Ammon's horn (tissue), 1 donor: ENCODE results near the gene SCNN1A.

Experiments used
- DNase-seq: peaks from one replicate; pipeline ENCODE4 v3.0.0-alpha.2; 2016; ENCODE audit warnings: low spot score

The SCNN1A gene

GRCh38 chr12:6368906-6369525, 6.3 kb downstream of the SCNN1A start:
- DNase-seq, result no peak

- no peak for DNase-seq
Observed at GRCh38 chr12:6367969-6368892, 7.1 kb downstream of the SCNN1A start.

GRCh38 chr12:6367065-6367968, 8.0 kb downstream of the SCNN1A start:
- DNase-seq, result peak; percentile 65

GRCh38 chr12:6364044-6364374, 11.4 kb downstream of the SCNN1A start:
- no peak for DNase-seq

DNA sequence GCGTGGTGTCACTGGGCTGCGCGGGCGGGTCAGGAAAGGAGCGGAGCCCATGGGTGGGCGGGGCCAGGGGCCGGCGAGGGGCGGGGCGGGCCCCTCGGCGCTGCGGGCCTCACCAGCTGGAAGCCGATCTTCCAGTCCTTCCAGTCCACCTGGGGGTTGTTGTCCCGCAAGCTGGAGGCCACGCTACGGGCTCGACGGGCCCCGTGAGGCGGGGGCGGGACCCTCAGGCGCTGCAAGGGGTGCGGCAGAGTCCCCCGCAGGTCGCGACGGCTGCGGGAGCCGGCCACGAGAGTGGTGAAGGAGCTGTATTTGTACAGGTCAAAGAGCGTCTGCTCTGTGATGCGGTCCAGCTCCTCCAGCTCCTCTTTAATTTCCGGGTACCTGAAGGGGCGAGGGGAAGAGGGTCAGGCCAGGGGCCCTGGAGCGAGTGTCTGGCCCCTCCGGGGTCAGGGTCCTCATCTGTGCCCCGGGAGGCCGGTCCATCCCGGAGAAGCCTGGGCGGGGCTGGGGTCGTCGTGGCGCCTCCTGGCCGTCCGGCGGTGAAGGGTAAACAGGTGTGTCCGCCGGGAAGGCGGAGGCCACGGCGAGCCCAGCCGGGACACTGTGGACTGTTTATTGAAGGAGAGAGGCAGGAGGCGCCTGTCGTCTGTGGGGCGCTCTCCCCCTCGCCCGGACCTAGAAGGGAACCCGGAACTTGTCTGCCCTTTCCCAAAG, 11.9 kb downstream of the SCNN1A start:
- DNase-seq, result peak; percentile 50

DNA sequence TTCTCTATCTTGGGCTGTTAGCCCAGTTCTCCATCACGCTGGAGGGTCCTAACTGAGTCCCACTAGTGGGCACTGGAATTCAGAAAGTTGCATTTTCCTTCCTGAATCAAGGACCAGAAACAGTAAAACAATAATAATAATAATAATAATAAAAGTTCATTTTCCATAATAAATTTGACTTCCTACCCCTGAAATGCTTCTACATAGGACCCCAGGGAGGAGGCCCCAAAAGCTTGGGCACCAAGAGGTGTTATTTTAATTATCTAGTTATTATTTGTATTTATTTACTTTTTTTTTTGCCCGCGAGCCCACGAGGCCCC, 12.4 kb downstream of the SCNN1A start:
- DNase-seq, result no peak

DNA sequence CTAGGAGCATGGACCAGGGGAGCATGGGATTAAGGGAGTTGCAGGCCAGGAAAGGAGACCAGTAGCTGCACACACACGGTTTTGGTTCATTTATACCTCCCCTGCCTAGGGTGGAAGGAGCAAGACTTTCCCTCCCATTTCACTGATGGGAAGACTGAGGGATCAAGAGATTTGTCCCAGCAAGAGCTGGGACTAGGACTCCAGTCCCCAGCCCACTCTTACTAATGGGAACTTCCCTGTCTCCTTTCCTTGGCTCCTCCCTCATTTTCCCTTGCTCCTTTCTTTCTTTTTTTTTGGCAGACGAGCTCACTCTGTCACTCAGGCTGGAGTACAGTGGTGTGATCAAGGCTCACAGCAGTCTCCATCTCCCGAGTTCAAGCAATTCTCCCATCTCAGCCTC, 13.0 kb downstream of the SCNN1A start:
- no peak for DNase-seq

GRCh38 chr12:6361834-6362233, 13.5 kb downstream of the SCNN1A start:
- DNase-seq, result no peak

- DNase-seq, result no peak
Observed at GRCh38 chr12:6360578-6361490, 14.5 kb downstream of the SCNN1A start.

DNA sequence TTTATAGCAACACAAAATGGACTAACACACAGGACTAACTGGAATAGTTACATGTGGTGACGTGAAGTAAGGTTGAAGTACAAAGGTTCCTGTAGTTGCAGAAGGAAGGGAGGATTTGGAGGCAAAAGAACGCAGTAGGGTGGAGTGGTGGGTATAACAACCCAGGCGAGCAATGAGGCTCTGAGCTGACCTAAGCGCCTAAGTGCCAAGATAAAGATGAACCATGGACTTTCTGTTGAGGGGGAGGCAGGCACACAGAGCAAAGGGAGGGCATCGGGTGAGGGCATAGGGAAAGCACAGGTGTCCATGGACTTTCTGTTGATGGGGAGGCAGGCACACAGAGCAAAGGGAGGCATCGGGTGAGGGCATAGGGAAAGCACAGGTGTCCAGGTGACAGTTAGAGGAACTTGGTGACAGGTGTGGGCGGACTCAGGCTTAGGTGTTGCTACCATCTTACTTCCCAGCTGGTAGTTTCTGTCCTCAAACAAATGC, 15.2 kb downstream of the SCNN1A start:
- no peak for DNase-seq

DNA sequence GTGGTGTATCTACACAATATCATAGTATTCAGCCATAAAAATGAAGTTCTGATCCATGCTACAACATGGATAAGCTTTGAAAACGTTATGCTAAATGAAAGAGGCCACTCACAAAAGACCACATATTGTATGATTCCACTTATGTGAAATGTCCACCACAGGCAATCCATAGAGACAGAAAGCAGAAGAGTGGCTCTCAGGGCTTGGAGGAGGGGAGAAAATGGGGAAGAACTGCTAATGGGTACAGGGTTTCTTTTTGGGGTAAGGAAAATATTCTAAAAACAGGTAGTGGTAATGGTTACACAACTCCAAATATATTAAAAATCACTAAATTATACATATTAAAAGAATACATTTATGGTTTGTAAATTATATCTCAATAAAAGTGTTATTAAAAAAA, 16.5 kb downstream of the SCNN1A start:
- DNase-seq, result no peak

GRCh38 chr12:6356374-6356820, 19.0 kb downstream of the SCNN1A start:
- no peak for DNase-seq

- no peak for DNase-seq
Observed at GRCh38 chr12:6355491-6356373, 19.6 kb downstream of the SCNN1A start.

DNA sequence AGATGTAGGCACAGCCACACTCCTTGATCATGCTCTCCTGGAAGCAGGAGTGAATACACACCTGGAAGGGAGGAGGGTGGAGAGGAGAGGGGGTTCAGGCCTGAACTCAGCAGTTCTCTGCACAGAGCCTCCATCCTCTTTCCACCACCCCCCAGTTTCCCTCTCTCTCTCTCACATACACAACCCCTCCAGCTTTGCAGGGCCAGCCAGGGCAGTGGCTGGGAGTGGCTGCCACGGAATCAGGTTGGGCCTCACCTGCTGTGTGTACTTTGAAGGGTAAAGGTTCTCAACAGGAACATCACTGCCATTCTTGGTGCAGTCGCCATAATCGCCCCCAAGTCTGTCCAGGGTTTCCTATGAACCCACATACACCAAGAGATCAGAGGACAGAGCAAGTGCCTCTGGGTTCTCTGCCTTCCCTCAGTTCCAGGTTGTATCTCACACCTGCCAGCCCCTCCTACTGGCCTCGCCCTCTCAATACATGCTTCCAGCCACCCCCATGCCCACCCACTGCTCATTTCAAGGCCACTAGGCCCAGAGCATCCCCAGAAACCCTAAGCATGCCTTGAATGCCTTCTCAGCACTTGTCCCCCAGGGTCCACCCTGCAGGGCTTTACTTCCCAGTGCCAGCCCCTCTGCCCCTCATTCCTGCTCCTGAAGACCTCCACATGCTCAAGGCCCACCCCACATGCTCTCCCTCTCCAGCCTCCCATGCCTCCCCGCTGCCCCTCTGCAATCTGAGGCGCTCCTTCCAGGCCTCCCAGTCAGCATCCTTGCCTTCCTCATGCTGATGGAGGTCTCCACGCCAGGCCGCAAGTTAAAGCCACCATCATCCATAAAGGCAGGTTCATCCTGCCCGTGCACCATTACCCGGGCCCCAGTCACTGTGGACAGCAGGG, 20.6 kb downstream of the SCNN1A start:
- no peak for DNase-seq

DNA sequence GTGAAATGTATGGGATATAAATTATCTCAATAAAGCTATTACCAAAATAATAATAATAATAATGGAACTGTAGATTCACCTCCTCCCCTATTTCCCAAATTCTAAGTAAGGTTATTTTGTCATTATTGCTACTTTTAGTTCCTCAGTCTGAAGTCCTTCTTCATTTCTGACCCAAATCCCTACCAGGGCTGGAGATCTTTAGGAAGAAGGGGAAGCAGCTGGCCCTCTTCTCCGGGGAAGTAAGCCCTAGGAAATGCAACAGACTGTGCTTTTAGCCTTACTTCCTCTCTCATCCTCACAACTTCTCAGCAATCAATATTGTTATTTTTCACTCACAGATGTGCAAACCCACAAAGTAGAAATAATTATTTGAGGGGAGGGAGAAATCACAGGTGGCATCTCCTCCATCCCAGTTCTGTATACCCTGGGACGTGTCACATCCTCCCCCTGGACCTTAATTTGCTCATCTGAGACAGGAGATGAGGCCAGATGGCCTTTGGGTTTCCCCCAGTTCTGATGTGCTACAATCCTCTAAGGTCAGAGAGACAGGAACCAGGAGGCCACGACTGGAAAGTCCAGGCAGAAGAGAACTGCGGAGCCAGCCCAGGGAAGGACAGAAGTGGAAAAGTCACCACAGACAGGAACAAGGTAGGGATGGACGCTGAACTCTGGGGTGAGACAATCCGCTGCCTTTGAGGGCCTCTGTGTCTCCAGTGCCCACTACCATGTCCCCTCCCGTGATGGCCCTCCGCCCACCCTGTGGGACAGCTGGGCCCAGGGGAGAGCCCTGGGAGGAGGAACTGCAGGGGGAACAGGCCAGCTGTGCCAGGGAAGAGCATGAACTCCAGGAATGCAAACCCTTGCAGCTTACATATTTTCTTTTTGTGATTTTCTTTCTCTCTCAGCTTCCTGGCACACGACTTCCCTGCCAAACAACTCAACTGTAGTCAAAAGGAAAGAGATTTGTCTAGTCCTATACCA, 22.9 kb downstream of the SCNN1A start:
- DNase-seq, result peak; percentile 57

GRCh38 chr12:6351622-6352021, 23.7 kb downstream of the SCNN1A start:
- DNase-seq, result no peak
